SK-N-SH (cell line): Measurements from ENCODE around the gene TFCP2L1. TPM values are rescaled to one million over a fixed set of nuclear protein-coding genes. Genes with fewer than 3 reads are reported as not detected.

Experiments used
- CTCF ChIA-PET: fragments of 300-600, 350-600 bp; formaldehyde crosslinking; extraction: SDS; loops from one replicate; lab custom pipeline; 2021; lab: Yijun Ruan, JAX
- POLR2A ChIA-PET: fragments of 350-600 bp; sonication (Branson Sonifier 250); formaldehyde crosslinking; extraction: SDS; loops from one replicate; lab custom pipeline; 2020; ENCODE audit warnings: antibody characterized with exemption, inconsistent platforms; lab: Yijun Ruan, JAX
- DNase-seq: peaks from one replicate; pipeline ENCODE4 v3.0.0; 2012
- H2AFZ ChIP-seq: fragments of 200-600 bp; sonication (generic); 2 replicates; pipeline ENCODE4 v1.8.1; 2016; ENCODE audit warnings: antibody characterized with exemption, mild to moderate bottlenecking, low read depth
- H3F3A ChIP-seq: fragments of 200-600 bp; sonication (generic); replicated peaks from 2 replicates; pipeline ENCODE3; 2016; ENCODE audit warnings: antibody characterized with exemption, mild to moderate bottlenecking; ENCODE audit not compliant: insufficient read depth
- H3K27ac ChIP-seq, 2 experiments: fragments of 200-500 bp in 1 of 2; fragments of 200-600 bp in 1 of 2; sonication (Bioruptor generic) in 1 of 2; sonication (generic), shearing (Covaris generic) in 1 of 2; 2 replicates each; pipeline versions ENCODE4 v1.5.1 to v1.6.1; 2014 to 2016; ENCODE audit warnings: low read depth in 2 of 2, inconsistent platforms in 1 of 2, low read length in 1 of 2, mild to moderate bottlenecking in 1 of 2, mixed read lengths in 1 of 2
- H3K27me3 ChIP-seq: fragments of 200-600 bp; sonication (generic), shearing (Covaris generic); 2 replicates; pipeline ENCODE4 v1.6.1; 2016; ENCODE audit warnings: mixed run types; ENCODE audit not compliant: insufficient read depth
- H3K36me3 ChIP-seq, 2 experiments: fragments of 200-500 bp in 1 of 2; fragments of 200-600 bp in 1 of 2; sonication (Bioruptor generic) in 1 of 2; sonication (generic) in 1 of 2; replicated peaks in 1 of 2; 2 replicates each; pipeline versions ENCODE3 to v1.5.1; 2014 to 2016; ENCODE audit warnings: low read length in 1 of 2, mild to moderate bottlenecking in 1 of 2; ENCODE audit not compliant: insufficient read depth in 2 of 2, control insufficient read depth in 1 of 2
- H3K4me1 ChIP-seq, 2 experiments: fragments of 200-500 bp in 1 of 2; fragments of 200-600 bp in 1 of 2; sonication (Bioruptor generic) in 1 of 2; sonication (generic), shearing (Covaris generic) in 1 of 2; 2 replicates each; pipeline versions ENCODE4 v1.5.1 to v1.6.1; 2014 to 2016; ENCODE audit warnings: low read depth in 1 of 2, low read length in 1 of 2, mixed run types in 1 of 2; ENCODE audit not compliant: insufficient read depth in 2 of 2, control insufficient read depth in 1 of 2
- H3K4me2 ChIP-seq: fragments of 200-600 bp; sonication (generic), shearing (Covaris generic); 2 replicates; pipeline ENCODE4 v1.6.1; 2017; ENCODE audit warnings: mixed run types
- H3K4me3 ChIP-seq, 2 experiments: fragments of 200-500 bp in 1 of 2; fragments of 200-600 bp in 1 of 2; sonication (Bioruptor generic) in 1 of 2; sonication (generic), shearing (Covaris generic) in 1 of 2; 2 replicates each; pipeline versions ENCODE4 v1.5.1 to v1.8.1; 2014 to 2016; ENCODE audit warnings: low read depth in 2 of 2, inconsistent platforms in 1 of 2, low read length in 1 of 2, mild to moderate bottlenecking in 1 of 2, mixed read lengths in 1 of 2, moderate library complexity in 1 of 2
- H3K79me2 ChIP-seq: fragments of 200-600 bp; sonication (generic); 2 replicates; pipeline ENCODE4 v1.8.1; 2017; ENCODE audit warnings: mild to moderate bottlenecking; ENCODE audit not compliant: insufficient read depth
- H3K9ac ChIP-seq: fragments of 200-600 bp; sonication (generic); 2 replicates; pipeline ENCODE4 v1.6.1; 2017; ENCODE audit warnings: mixed run types
- H3K9me2 ChIP-seq: fragments of 200-600 bp; sonication (generic); 2 replicates; pipeline ENCODE4 v1.6.1; 2017; ENCODE audit warnings: mixed run types
- H3K9me3 ChIP-seq: fragments of 200-600 bp; sonication (generic); 2 replicates; pipeline ENCODE4 v1.6.1; 2017; ENCODE audit warnings: mixed run types, mild to moderate bottlenecking, moderate library complexity
- H4K20me1 ChIP-seq: fragments of 200-600 bp; sonication (generic); 2 replicates; pipeline ENCODE4 v1.6.1; 2017; ENCODE audit warnings: mild to moderate bottlenecking, mixed run types; ENCODE audit not compliant: insufficient read depth
- CHD2 ChIP-seq: fragments of 150-350 bp; IDR thresholded peaks from 2 replicates; pipeline ENCODE4 v1.6.1; 2018; ENCODE audit warnings: low read length; ENCODE audit not compliant: partially characterized antibody
- ELF1 ChIP-seq: IDR thresholded peaks from 2 replicates; pipeline ENCODE4 v1.4.0; 2012
- FOXJ3 ChIP-seq: sonication (generic); formaldehyde crosslinking; IDR thresholded peaks from 2 replicates; pipeline ENCODE4 v1.5.1; 2020; ENCODE audit warnings: mild to moderate bottlenecking, missing genetic modification reagents
- FOXM1 ChIP-seq: IDR thresholded peaks from 2 replicates; pipeline ENCODE4 v1.4.0; 2012; ENCODE audit warnings: low read depth, mild to moderate bottlenecking
- MEF2A ChIP-seq: IDR thresholded peaks from 2 replicates; pipeline ENCODE4 v1.4.0; 2012; ENCODE audit warnings: low read depth, borderline replicate concordance
- NFIC ChIP-seq: IDR thresholded peaks from 2 replicates; pipeline ENCODE4 v1.4.0; 2012; ENCODE audit warnings: borderline replicate concordance
- PBX3 ChIP-seq: IDR thresholded peaks from 2 replicates; pipeline ENCODE4; 2012
- RAD21 ChIP-seq: IDR thresholded peaks from 2 replicates; pipeline ENCODE4 v1.6.1; 2012; ENCODE audit warnings: mild to moderate bottlenecking, low read length
- REST ChIP-seq: IDR thresholded peaks from 2 replicates; pipeline ENCODE4 v1.6.1; 2012; ENCODE audit warnings: mild to moderate bottlenecking, low read depth, low read length, moderate library complexity
- RFX5 ChIP-seq: IDR thresholded peaks from 2 replicates; pipeline ENCODE4 v1.6.1; 2012; ENCODE audit warnings: mild to moderate bottlenecking, improper control_type of control experiment, low read length
- RXRA ChIP-seq: IDR thresholded peaks from 2 replicates; pipeline ENCODE4 v1.4.0; 2012; ENCODE audit warnings: low read depth, mild to moderate bottlenecking, borderline replicate concordance
- USF2 ChIP-seq: fragments of 150-350 bp; IDR thresholded peaks from 2 replicates; pipeline ENCODE4 v1.6.1; 2017; ENCODE audit warnings: antibody characterized with exemption, low read length, low read depth, borderline replicate concordance
- WGBS: methylation state at CpG from one replicate; pipeline ENCODE4 v1.1.6; 2017; ENCODE audit warnings: low lambda C conversion rate; 5-methylcytosine and 5-hydroxymethylcytosine counted together
- polyA plus RNA-seq, 3 experiments: library from polyadenylated mRNA; depleted of rRNA; stranded (reverse); fragments of >200 nt; gene quantifications; 2 replicates each; pipeline ENCODE4 v1.2.3, GENCODE V29; 2012
- TF ChIP-seq, protein P1 (sequence below): IDR thresholded peaks from 2 replicates; pipeline ENCODE4 v1.4.0; 2012; ENCODE audit warnings: low read depth, borderline replicate concordance
- TF ChIP-seq, protein P2 (sequence below): IDR thresholded peaks from 2 replicates; pipeline ENCODE4 v1.4.0; 2012; ENCODE audit warnings: low read depth, borderline replicate concordance

Gene TFCP2L1
- polyA plus RNA-seq, 1 of the 3 experiments (the other 2 are of a cell fraction): not detected

- Histone ChIP-seq H3K9me3 (no peaks in the 10 kb centered on the region), H3K36me3 (no peaks in the 10 kb centered on the region), H3K4me2 (no peak overlapping the region), H3K79me2 (no peaks in the 10 kb centered on the region), H3K27me3 (peaks cover 26% of the 10 kb centered on the region; the same call in 1 of the 2 replicates), H4K20me1 (no peaks in the 10 kb centered on the region), H2AFZ (no peak overlapping the region), H3K9me2 (no peaks in the 10 kb centered on the region), H3K4me1 (peaks cover 0 to 3% of the 10 kb centered on the region in 2 experiments; a peak in 1 of 4 replicates), H3K27ac (no peak overlapping the region), H3F3A (no peaks in the 10 kb centered on the region), H3K4me3 (no peak overlapping the region), H3K9ac (no peak overlapping the region)
- CTCF ChIA-PET: interaction anchor here (0.8 to 1.7 kb wide), 3 partner anchors 9 to 17 kb away, joined by 3 to 15 read pairs (median 9); no protein-coding TSS in a partner anchor
- no peak for DNase-seq
- POLR2A ChIA-PET: no interaction called here
- 62% methylated on average over 12 of the region's 12 CpGs for WGBS
- TF ChIP-seq, protein P1, sequence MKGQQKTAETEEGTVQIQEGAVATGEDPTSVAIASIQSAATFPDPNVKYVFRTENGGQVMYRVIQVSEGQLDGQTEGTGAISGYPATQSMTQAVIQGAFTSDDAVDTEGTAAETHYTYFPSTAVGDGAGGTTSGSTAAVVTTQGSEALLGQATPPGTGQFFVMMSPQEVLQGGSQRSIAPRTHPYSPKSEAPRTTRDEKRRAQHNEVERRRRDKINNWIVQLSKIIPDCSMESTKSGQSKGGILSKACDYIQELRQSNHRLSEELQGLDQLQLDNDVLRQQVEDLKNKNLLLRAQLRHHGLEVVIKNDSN: no peak
- TF ChIP-seq RXRA (no peak), RFX5 (no peak), CHD2 (no peak), PBX3 (no peak)
These were observed 3.6 kb upstream of the TFCP2L1 start for GRCh38 chr2:121288454-121289231.

GRCh38 chr2:121287956-121288355 lies 3.0 kb upstream of the TFCP2L1 start:
- TF ChIP-seq, protein P2, sequence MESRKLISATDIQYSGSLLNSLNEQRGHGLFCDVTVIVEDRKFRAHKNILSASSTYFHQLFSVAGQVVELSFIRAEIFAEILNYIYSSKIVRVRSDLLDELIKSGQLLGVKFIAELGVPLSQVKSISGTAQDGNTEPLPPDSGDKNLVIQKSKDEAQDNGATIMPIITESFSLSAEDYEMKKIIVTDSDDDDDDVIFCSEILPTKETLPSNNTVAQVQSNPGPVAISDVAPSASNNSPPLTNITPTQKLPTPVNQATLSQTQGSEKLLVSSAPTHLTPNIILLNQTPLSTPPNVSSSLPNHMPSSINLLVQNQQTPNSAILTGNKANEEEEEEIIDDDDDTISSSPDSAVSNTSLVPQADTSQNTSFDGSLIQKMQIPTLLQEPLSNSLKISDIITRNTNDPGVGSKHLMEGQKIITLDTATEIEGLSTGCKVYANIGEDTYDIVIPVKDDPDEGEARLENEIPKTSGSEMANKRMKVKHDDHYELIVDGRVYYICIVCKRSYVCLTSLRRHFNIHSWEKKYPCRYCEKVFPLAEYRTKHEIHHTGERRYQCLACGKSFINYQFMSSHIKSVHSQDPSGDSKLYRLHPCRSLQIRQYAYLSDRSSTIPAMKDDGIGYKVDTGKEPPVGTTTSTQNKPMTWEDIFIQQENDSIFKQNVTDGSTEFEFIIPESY: no peak
- no peak for TF ChIP-seq REST
- no peak for TF ChIP-seq RXRA
- no peak for TF ChIP-seq CHD2
- no peak for TF ChIP-seq FOXM1
- no peak for TF ChIP-seq USF2
- no peak for TF ChIP-seq RFX5
- no peak for TF ChIP-seq ELF1
- TF ChIP-seq RAD21: no peak
- no peak for TF ChIP-seq MEF2A
- no peak for TF ChIP-seq FOXJ3 (CRISPR knock-in tag)
- TF ChIP-seq, protein P1: no peak
- no peak for TF ChIP-seq NFIC
- Histone ChIP-seq H2AFZ (no peak overlapping the region), H3K9me3 (no peaks in the 10 kb centered on the region), H3K9me2 (no peaks in the 10 kb centered on the region), H3F3A (no peaks in the 10 kb centered on the region), H3K4me3 (no peak overlapping the region), H3K27ac (no peak overlapping the region), H3K4me1 (peaks cover 0 to 3% of the 10 kb centered on the region in 2 experiments; a peak in 1 of 4 replicates), H3K79me2 (no peaks in the 10 kb centered on the region), H3K9ac (no peak overlapping the region), H3K27me3 (peaks cover 33% of the 10 kb centered on the region; the same call in 1 of the 2 replicates), H3K4me2 (no peak overlapping the region), H4K20me1 (no peaks in the 10 kb centered on the region), H3K36me3 (no peaks in the 10 kb centered on the region)
- ChIA-PET CTCF (interaction anchor here (1.7 kb wide), 1 partner anchor 9 kb away, joined by 15 read pairs; no protein-coding TSS in a partner anchor), POLR2A (no interaction called here)
- WGBS: 100% methylated on average over 1 of the region's 4 CpGs
- no peak for DNase-seq
